ENCODE results near the gene MMP15. TPM values are rescaled to one million over a fixed set of nuclear protein-coding genes. Genes with fewer than 3 reads are reported as not detected.

Gene MMP15
- total RNA-seq, 6 experiments from 2014 or later = 0.82 to 4.1 (median 1.1) TPM

DNA sequence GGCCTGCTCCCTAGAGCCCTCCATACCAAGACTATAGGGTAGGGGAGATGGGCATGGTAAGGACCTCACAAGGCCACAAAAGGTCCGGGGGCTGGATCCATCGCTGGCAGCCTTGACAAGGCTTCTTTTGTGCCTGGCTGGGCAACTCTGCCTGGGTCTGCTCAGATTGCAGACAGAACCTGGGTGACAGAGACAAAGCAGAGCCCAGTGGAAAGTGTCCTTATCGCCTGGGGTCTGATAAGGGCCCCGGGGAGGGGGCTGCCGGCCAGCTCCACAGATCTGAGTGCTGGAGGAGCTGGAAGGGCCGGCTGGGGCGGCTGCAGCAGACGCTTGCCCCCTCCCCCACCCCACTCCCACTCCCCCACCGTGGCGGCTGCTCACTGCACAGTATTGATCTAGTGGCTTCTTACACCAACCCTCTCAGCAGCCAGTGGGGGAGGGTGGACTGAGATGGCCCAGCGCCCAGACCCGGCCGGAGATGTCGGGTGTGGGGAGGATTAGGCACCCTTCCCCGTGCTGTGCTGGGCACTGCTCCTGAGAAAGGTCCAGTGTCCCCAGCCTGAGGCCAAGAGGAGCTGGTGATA lies 7.2 kb downstream of the MMP15 start:
- TF ChIP-seq, protein P1, sequence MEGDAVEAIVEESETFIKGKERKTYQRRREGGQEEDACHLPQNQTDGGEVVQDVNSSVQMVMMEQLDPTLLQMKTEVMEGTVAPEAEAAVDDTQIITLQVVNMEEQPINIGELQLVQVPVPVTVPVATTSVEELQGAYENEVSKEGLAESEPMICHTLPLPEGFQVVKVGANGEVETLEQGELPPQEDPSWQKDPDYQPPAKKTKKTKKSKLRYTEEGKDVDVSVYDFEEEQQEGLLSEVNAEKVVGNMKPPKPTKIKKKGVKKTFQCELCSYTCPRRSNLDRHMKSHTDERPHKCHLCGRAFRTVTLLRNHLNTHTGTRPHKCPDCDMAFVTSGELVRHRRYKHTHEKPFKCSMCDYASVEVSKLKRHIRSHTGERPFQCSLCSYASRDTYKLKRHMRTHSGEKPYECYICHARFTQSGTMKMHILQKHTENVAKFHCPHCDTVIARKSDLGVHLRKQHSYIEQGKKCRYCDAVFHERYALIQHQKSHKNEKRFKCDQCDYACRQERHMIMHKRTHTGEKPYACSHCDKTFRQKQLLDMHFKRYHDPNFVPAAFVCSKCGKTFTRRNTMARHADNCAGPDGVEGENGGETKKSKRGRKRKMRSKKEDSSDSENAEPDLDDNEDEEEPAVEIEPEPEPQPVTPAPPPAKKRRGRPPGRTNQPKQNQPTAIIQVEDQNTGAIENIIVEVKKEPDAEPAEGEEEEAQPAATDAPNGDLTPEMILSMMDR (IDR thresholded peaks at IDR 0.05) = no peak
- no peak for DNase-seq
- no peak overlapping the region for H3K27ac Mint-ChIP-seq
- H3K9me3 Mint-ChIP-seq = no peaks in the 10 kb centered on the region
- H3K27me3 Mint-ChIP-seq (ENCODE audit: insufficient read depth) = peaks cover 21% of the 10 kb centered on the region
- H3K4me3 Mint-ChIP-seq = no peak overlapping the region
- no peaks in the 10 kb centered on the region for H3K4me1 Mint-ChIP-seq (ENCODE audit: low read depth)
- no peaks in the 10 kb centered on the region for H3K36me3 Mint-ChIP-seq (ENCODE audit: low read depth)

- Mint-ChIP-seq H3K9me3 (no peaks in the 10 kb centered on the region), H3K27me3 (ENCODE audit: insufficient read depth) (peaks cover 17% of the 10 kb centered on the region), H3K4me1 (ENCODE audit: low read depth) (no peaks in the 10 kb centered on the region), H3K27ac (no peak overlapping the region), H3K4me3 (no peak overlapping the region), H3K36me3 (ENCODE audit: low read depth) (no peaks in the 10 kb centered on the region)
- TF ChIP-seq, protein P1 (IDR thresholded peaks at IDR 0.05) = no peak
- DNase-seq = no peak
Measured at GRCh38 chr16:58034128-58034685, 8.7 kb downstream of the MMP15 start.

DNA sequence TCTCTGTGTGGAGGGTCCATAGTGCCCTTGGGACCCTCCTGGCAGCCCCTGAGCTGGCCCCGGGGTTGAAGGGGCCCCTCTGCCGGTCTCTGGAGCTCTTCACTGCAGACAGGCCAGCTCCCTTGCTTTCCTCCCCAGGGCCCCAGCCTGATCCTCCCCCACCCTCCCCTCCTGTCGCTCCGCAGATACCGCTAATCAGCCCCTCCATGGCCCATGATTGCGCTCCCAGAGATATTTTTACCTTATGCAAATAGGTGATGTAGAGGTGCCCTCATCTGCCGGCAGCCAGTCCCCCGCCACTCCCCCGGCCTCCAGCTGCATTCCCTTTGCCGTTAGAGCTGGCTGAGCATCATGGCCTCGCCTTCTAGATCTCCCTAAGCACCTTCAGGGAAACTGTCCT lies 9.2 kb downstream of the MMP15 start:
- H3K36me3 Mint-ChIP-seq (ENCODE audit: low read depth) = no peaks in the 10 kb centered on the region
- peaks cover 12% of the 10 kb centered on the region for H3K27me3 Mint-ChIP-seq (ENCODE audit: insufficient read depth)
- no peak overlapping the region for H3K27ac Mint-ChIP-seq
- TF ChIP-seq, protein P1 (IDR thresholded peaks at IDR 0.05) = no peak
- H3K4me3 Mint-ChIP-seq = no peak overlapping the region
- no peaks in the 10 kb centered on the region for H3K9me3 Mint-ChIP-seq
- DNase-seq = no peak
- H3K4me1 Mint-ChIP-seq (ENCODE audit: low read depth) = no peaks in the 10 kb centered on the region

DNA sequence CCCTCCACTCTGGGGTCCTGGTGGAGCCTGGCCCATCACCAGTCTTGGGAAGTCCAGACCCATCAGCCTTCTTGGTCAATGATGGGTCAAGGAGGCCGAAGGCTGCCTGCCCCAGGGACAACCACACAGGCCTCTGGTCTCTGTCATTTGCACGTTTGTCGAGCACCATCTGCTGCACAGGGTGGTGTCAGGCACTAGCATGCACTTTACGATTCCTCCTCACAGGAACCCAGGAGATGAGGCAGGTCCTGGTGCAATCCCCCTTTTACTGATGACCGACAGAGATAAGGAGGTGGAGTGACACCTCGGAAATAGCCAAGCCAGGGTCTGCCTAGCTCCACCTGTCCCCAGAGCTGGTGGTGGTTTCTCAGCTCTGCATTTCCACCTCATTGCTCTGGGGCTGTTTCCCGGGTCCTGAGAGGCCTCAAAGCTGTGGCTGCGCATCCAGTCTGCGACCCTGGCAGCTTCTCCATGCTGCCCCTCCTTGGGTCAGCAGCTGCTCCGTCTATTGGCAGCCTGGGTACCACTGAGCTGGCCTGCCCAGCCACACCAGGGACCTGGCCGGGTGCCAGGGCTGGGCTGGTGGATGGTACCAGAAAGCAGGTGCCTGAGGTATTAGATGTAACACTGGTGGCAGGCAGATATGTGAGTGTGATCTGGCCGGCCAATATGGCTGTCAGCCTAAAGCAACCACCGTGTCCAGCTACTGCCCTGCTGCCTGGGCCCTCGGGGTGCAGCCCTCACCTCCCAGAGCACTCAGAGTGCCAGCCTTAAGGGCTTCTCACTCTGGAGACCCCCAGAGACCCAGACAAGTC lies 10.0 kb downstream of the MMP15 start:
- no peak overlapping the region for H3K4me3 Mint-ChIP-seq
- no peak overlapping the region for H3K27ac Mint-ChIP-seq
- TF ChIP-seq, protein P1 (IDR thresholded peaks at IDR 0.05) = no peak
- peaks cover 11% of the 10 kb centered on the region for H3K27me3 Mint-ChIP-seq (ENCODE audit: insufficient read depth)
- H3K4me1 Mint-ChIP-seq (ENCODE audit: low read depth) = no peaks in the 10 kb centered on the region
- no peak for DNase-seq
- H3K36me3 Mint-ChIP-seq (ENCODE audit: low read depth) = no peaks in the 10 kb centered on the region
- no peaks in the 10 kb centered on the region for H3K9me3 Mint-ChIP-seq

DNA sequence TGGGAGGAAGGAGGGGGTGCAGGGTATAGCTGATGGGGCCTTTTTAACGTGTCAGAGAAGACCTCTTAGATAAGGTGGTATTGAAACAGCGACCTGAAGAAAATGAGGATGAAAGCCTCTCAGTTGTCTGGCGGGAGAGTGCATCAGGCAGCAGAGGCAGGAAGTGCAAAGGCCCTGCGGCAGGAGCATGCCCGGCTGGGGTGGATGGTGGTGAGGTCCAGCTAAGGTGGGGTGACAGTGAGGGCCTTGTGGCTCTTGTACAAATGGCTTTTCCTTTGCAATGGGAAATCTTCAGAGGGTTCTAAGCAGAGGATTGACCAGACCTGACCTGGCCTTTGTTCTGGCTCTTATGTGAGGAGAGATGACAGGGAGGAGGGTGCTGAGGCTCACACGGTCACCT lies 11.4 kb downstream of the MMP15 start:
- Mint-ChIP-seq H3K9me3 (no peaks in the 10 kb centered on the region), H3K27me3 (ENCODE audit: insufficient read depth) (peaks cover 11% of the 10 kb centered on the region), H3K4me1 (ENCODE audit: low read depth) (no peaks in the 10 kb centered on the region), H3K4me3 (no peak overlapping the region), H3K27ac (no peak overlapping the region), H3K36me3 (ENCODE audit: low read depth) (no peaks in the 10 kb centered on the region)
- no peak for DNase-seq
- TF ChIP-seq, protein P1 (IDR thresholded peaks at IDR 0.05) = no peak
